Measurements from ENCODE around the gene GPATCH8.

The GPATCH8 gene

GRCh38 chr17:44361292-44362260 is 141.6 kb downstream of the GPATCH8 start (continued):
- TF ChIP-seq ZBTB11 (tag by site-specific recombination; conservative IDR thresholded peaks at IDR 0.05; ENCODE audit: low read depth) (0 out of 2 replicates have a peak, but pooled peaks have one; percentile 15), ZNF423 (tag by site-specific recombination; IDR thresholded peaks at IDR 0.05) (no peak), ZNF660 (tag by site-specific recombination; IDR thresholded peaks at IDR 0.05) (no peak), ZNF148 (tag by site-specific recombination; IDR thresholded peaks at IDR 0.05; ENCODE audit: borderline replicate concordance) (no peak), ZNF623 (tag by site-specific recombination; IDR thresholded peaks at IDR 0.05) (no peak), ZBTB20 (tag by site-specific recombination; IDR thresholded peaks at IDR 0.05) (no peak; the same call in 1 of the 2 replicates), ZNF146 (tag by site-specific recombination; IDR thresholded peaks at IDR 0.05) (no peak), ZSCAN4 (tag by site-specific recombination; IDR thresholded peaks at IDR 0.05) (no peak), ZNF138 (tag by site-specific recombination; IDR thresholded peaks at IDR 0.05; ENCODE audit: borderline replicate concordance) (no peak), PATZ1 (tag by site-specific recombination; IDR thresholded peaks at IDR 0.05) (peak; percentile 45; the same call in 1 of the 2 replicates)

GRCh38 chr17:44360826-44361225 is 142.4 kb downstream of the GPATCH8 start:
- Histone ChIP-seq H3K4me3 (ENCODE audit: low read depth, low read length) (no peak overlapping the region), H3K27ac (ENCODE audit: extremely low read depth, low read depth, low read length) (peak overlapping the region; percentile 45; the same call in 1 of the 2 replicates), H3K36me3 (ENCODE audit: control insufficient read depth in 2 of 2, insufficient read depth in 1 of 2, low read length in 2 of 2) (peaks cover 0 to 14% of the 10 kb centered on the region in 2 experiments; a peak in 2 of 3 replicates), H3K4me1 (ENCODE audit: control insufficient read depth, insufficient read depth, low read length) (peaks cover 21% of the 10 kb centered on the region), H3K9me3 (ENCODE audit: control insufficient read depth, insufficient read depth, low read depth, low read length) (no peaks in the 10 kb centered on the region)
- ChIA-PET CTCF (interaction anchor here (1.0 to 4.5 kb wide), 5 partner anchors 10 to 157 kb away, joined by 4 to 21 read pairs (median 7); partner anchors contain the start of gene GRN), POLR2A (interaction anchor here (0.8 to 4.7 kb wide), 2 partner anchors 16 to 24 kb away, joined by 3 to 23 read pairs; partner anchors contain the start of gene GRN)
- TF ChIP-seq ZNF433 (tag by site-specific recombination; IDR thresholded peaks at IDR 0.05; ENCODE audit: low read depth) (no peak), ZNF658 (tag by site-specific recombination; IDR thresholded peaks at IDR 0.05) (no peak), IKZF3 (tag by site-specific recombination; IDR thresholded peaks at IDR 0.05) (peak; percentile 79), ZFP69B (tag by site-specific recombination; IDR thresholded peaks at IDR 0.05) (no peak), KLF1 (tag by site-specific recombination; IDR thresholded peaks at IDR 0.05) (no peak), ZNF837 (tag by site-specific recombination; IDR thresholded peaks at IDR 0.05) (no peak), SP7 (tag by site-specific recombination; IDR thresholded peaks at IDR 0.05) (no peak), GLI2 (tag by site-specific recombination; IDR thresholded peaks at IDR 0.05; ENCODE audit: borderline replicate concordance, low read depth) (no peak), ZNF473 (tag by site-specific recombination; IDR thresholded peaks at IDR 0.05) (no peak), ELK4 (IDR thresholded peaks at IDR 0.05; ENCODE audit: borderline replicate concordance, low read depth, low read length) (no peak), ZBTB48 (tag by site-specific recombination; IDR thresholded peaks at IDR 0.05) (peak; percentile 39; the same call in 1 of the 2 replicates), ZNF621 (tag by site-specific recombination; IDR thresholded peaks at IDR 0.05) (no peak), GLIS2 (tag by site-specific recombination; IDR thresholded peaks at IDR 0.05) (0 out of 2 replicates have a peak, but pooled peaks have one; percentile 12), ZNF624 (tag by site-specific recombination; IDR thresholded peaks at IDR 0.05) (no peak), ZNF707 (tag by site-specific recombination; IDR thresholded peaks at IDR 0.05) (no peak), ZNF391 (tag by site-specific recombination; IDR thresholded peaks at IDR 0.05; ENCODE audit: borderline replicate concordance, low read depth) (no peak)
